Panc1 (cell line): ENCODE data around the gene CDKL4.

Experiments
- CTCF ChIP-seq: fragments of 450-650 bp; IDR thresholded peaks from 2 replicates; pipeline ENCODE4 v1.5.1; 2017; ENCODE audit warnings: mild to moderate bottlenecking
- REST ChIP-seq, 2 experiments: IDR thresholded peaks; 2 replicates each; pipeline ENCODE4 v1.6.1; 2011 to 2012; ENCODE audit warnings: low read depth in 2 of 2, control low read depth in 1 of 2, low read length in 1 of 2, mild to moderate bottlenecking in 1 of 2, moderate library complexity in 1 of 2; ENCODE audit not compliant: insufficient read depth in 1 of 2
- SIN3A ChIP-seq: IDR thresholded peaks from 2 replicates; pipeline ENCODE4 v1.6.1; 2012; ENCODE audit warnings: low read depth, mild to moderate bottlenecking, low read length, moderate library complexity, borderline replicate concordance; ENCODE audit not compliant: insufficient read depth
- TCF7L2 ChIP-seq: IDR thresholded peaks from 2 replicates; pipeline ENCODE4 v1.6.1; 2011; ENCODE audit warnings: mild to moderate bottlenecking, low read depth, low read length, inconsistent platforms

- TF ChIP-seq CTCF = no peak
- no peak for TF ChIP-seq REST (IDR thresholded peaks at IDR 0.05; ENCODE audit: insufficient read depth in 1 of 2, low read depth in 2 of 2, low read length in 1 of 2)
- no peak for TF ChIP-seq TCF7L2
- TF ChIP-seq SIN3A = no peak
These were observed 97.1 kb downstream of the CDKL4 start for GRCh38 chr2:39146630-39147029.
